ENCODE measurements around the gene RABL2B. TPM values are rescaled to one million over a fixed set of nuclear protein-coding genes. Genes with fewer than 3 reads are reported as not detected.

RABL2B gene
- total and polyA plus RNA-seq, 11 donors, result 3.8 to 12.7 (median 6.7) TPM

DNA sequence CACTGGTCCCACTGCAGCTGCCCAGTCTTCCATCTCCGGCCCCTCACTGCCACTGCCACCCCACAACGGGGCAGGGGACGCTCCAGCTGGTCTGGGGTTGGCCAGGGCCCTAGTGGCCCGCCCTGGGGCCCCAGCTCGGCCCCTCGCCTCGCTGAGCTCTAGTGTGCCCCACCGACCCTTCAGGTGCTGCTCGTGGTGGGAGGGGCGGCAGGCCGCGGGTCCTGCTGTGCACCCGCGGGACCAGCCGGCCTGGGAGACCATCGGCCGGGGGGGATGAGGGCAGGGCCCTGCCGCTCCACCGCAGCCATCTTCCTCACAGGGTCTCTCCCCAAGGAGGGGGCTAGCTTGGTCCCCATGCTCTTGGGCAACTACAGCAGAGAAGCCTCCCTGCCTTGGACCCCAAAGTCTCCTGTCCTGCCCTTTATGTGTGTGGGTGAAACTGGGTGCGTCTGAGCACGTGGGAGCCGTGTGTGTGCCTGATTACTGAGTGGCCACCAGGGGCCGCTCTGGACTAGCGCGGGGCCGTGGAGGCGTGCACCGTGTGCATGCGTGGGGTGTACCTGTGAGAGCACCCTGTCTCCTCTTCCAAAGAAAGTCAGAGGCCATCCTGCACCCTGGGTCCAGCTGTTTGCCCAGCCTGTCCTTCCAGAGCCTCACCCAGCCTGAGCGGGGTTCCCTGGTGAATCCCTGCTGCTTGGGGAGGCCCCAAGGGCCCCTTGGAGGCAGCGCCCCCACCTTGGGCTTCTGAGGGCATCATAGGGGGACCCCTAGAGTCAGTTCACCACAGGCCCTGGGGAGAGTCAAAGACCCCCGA, 51.4 kb downstream of the RABL2B start:
- Histone ChIP-seq H3K4me1 (peaks cover 4 to 46% (median 30%) of the 10 kb centered on the region in 12 donors), H3K27me3 (peaks cover 0 to 42% (median 13%) of the 10 kb centered on the region in 9 donors), H3K4me3 (no peak overlapping the region), H3K9me3 (no peaks in the 10 kb centered on the region), H3K27ac (peak overlapping the region in 5 of 12 donors; percentile 10 to 47 (median 21)), H3K36me3 (peaks cover 0 to 16% (median under 1%) of the 10 kb centered on the region in 9 donors)
- TF ChIP-seq, protein P1, sequence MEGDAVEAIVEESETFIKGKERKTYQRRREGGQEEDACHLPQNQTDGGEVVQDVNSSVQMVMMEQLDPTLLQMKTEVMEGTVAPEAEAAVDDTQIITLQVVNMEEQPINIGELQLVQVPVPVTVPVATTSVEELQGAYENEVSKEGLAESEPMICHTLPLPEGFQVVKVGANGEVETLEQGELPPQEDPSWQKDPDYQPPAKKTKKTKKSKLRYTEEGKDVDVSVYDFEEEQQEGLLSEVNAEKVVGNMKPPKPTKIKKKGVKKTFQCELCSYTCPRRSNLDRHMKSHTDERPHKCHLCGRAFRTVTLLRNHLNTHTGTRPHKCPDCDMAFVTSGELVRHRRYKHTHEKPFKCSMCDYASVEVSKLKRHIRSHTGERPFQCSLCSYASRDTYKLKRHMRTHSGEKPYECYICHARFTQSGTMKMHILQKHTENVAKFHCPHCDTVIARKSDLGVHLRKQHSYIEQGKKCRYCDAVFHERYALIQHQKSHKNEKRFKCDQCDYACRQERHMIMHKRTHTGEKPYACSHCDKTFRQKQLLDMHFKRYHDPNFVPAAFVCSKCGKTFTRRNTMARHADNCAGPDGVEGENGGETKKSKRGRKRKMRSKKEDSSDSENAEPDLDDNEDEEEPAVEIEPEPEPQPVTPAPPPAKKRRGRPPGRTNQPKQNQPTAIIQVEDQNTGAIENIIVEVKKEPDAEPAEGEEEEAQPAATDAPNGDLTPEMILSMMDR (IDR thresholded peaks at IDR 0.05), result peak; percentile 39 to 79 (median 70)
- TF ChIP-seq POLR2A (IDR thresholded peaks at IDR 0.05), result no peak
- WGBS, 4 donors, result 32 to 41% (median 36%) methylated on average over 13 to 32 of the region's 32 CpGs
- DNase-seq, result peak in 4 of 5 donors; percentile 20 to 64 (median 31)
- intact Hi-C loops (cut with DNase I), result no loop called here
- ATAC-seq, result peak; percentile 41 to 66 (median 55)

DNA sequence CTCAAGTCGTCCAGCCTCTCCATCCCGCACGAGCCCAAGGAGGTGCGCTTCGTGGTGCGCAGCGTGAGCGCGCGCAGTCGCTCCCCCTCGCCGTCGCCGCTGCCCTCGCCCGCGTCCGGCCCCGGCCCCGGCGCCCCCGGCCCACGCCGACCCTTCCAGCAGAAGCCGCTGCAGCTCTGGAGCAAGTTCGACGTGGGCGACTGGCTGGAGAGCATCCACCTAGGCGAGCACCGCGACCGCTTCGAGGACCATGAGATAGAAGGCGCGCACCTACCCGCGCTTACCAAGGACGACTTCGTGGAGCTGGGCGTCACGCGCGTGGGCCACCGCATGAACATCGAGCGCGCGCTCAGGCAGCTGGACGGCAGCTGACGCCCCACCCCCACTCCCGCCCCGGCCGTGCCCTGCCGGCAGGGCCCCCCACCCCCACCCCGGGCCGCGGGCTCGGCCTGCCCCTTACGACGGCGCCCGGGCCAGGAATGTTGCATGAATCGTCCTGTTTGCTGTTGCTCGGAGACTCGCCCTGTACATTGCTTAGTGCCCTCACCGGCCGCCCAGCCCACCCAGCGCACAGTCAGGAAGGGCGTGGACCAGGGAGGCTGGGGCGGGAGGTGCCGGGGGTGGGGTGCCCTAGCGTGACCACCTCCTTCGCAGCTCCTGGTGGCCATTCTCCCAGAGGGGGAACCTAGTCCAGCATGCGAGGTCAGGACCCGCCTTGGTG, 52.3 kb downstream of the RABL2B start:
- peaks cover 0 to 25% (median 10%) of the 10 kb centered on the region in 9 donors for H3K36me3 ChIP-seq
- no peaks in the 10 kb centered on the region for H3K9me3 ChIP-seq
- DNase-seq (peak in 4 of 5 donors; percentile 39 to 71 (median 54)), ATAC-seq (peak in 3 of 4 donors; percentile 19 to 35 (median 35))
- no peak overlapping the region for H3K4me3 ChIP-seq
- H3K27me3 ChIP-seq, result peaks cover 0 to 42% (median 13%) of the 10 kb centered on the region in 9 donors
- H3K27ac ChIP-seq, result peak overlapping the region in 4 of 12 donors; percentile 10 to 47 (median 32)
- 32 to 47% (median 40%) methylated on average over 5 to 76 of the region's 76 CpGs for WGBS, 4 donors
- TF ChIP-seq POLR2A (IDR thresholded peaks at IDR 0.05), result no peak
- TF ChIP-seq, protein P1 (IDR thresholded peaks at IDR 0.05), result no peak
- intact Hi-C loops (cut with DNase I), result no loop called here
- peaks cover 4 to 54% (median 35%) of the 10 kb centered on the region in 12 donors for H3K4me1 ChIP-seq

DNA sequence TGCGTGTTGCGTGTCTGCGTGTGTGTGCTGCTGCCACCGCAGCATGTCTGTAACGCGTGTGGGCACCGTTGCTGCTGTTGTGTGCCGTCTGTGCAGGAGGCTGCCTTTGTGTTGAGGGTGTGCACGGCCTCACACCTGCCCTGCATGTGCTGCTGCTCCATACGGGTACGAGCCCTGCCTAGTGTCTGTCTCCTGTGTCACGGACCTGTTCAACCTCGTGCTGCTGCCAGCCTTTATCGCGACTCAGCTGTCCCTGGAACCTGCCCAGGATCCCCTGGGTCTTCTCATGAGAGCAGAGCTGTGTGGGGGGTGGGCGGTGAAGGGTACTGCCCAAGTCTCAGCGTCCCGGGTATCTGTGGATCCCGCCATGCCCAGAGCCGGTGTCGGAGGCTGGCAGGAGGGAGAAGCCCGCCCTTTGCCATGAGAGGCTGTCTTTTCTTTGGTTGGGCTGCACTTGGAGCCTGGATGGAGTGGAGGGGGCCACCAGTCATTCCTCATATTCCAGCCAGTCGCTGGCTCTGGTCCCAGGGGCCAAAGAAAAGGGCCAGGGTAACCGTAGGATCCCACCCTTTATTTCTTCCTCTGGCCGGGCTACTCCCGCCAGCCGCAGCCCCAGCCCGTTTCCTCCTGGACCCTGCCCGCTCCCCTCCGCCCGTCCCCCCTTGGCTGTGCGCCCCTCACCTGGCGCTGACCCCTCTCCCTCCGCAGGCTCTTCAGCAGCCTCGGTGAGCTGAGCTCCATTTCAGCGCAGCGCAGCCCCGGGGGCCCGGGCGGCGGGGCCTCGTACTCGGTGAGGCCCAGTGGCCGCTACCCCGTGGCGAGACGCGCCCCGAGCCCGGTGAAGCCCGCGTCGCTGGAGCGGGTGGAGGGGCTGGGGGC, 53.2 kb downstream of the RABL2B start:
- H3K27ac ChIP-seq, result peak overlapping the region in 1 of 12 donors; percentile 38
- intact Hi-C loops (cut with DNase I), result no loop called here

More for the DNA sequence above, 53.2 kb downstream of the RABL2B start:
- WGBS, 4 donors, result 37 to 71% (median 54%) methylated on average over 25 to 54 of the region's 54 CpGs
- peaks cover 4 to 60% (median 35%) of the 10 kb centered on the region in 12 donors for H3K4me1 ChIP-seq
- ATAC-seq (no peak), DNase-seq (peak in 4 of 5 donors; percentile 18 to 59 (median 24))
- H3K4me3 ChIP-seq, result no peak overlapping the region
- TF ChIP-seq POLR2A (IDR thresholded peaks at IDR 0.05), result no peak
- TF ChIP-seq, protein P1 (IDR thresholded peaks at IDR 0.05), result no peak
- H3K9me3 ChIP-seq, result no peaks in the 10 kb centered on the region
- peaks cover 0 to 33% (median 10%) of the 10 kb centered on the region in 9 donors for H3K36me3 ChIP-seq
- H3K27me3 ChIP-seq, result peaks cover 0 to 42% (median 13%) of the 10 kb centered on the region in 9 donors
